Neural cell (in vitro differentiated cells): ENCODE results near the gene SPAAR. TPM values are rescaled to one million over a fixed set of nuclear protein-coding genes. Genes with fewer than 3 reads are reported as not detected.

Source experiments
- H2AFZ ChIP-seq: fragments of 200-600, 300-800 bp; sonication (generic), shearing (Covaris generic); 2 replicates; pipeline ENCODE4 v1.6.0; 2014; ENCODE audit warnings: low read depth, mild to moderate bottlenecking, antibody characterized with exemption, low read length, moderate library complexity
- H3F3A ChIP-seq: fragments of 200-600 bp; shearing (Covaris generic); 2 replicates; pipeline ENCODE4 v1.6.1; 2016; ENCODE audit warnings: mild to moderate bottlenecking, moderate library complexity, mixed read lengths, antibody characterized with exemption, low read length; ENCODE audit not compliant: insufficient read depth, poor library complexity, severe bottlenecking
- H3K27ac ChIP-seq: fragments of 200-600, 300-800 bp; sonication (generic), shearing (Covaris generic); 2 replicates; pipeline ENCODE4 v1.5.1; 2014; ENCODE audit warnings: mild to moderate bottlenecking, low read length, moderate library complexity
- H3K27me3 ChIP-seq: fragments of 300-800, 200-600 bp; sonication (generic), shearing (Covaris generic); 2 replicates; pipeline ENCODE4 v1.6.0; 2014; ENCODE audit warnings: mild to moderate bottlenecking, low read depth, low read length, moderate library complexity; ENCODE audit not compliant: insufficient read depth
- H3K36me3 ChIP-seq: fragments of 300-800, 200-600 bp; sonication (generic), shearing (Covaris generic); 2 replicates; pipeline ENCODE4 v1.5.1; 2014; ENCODE audit warnings: mild to moderate bottlenecking, antibody characterized with exemption, low read length, moderate library complexity; ENCODE audit not compliant: insufficient read depth
- H3K4me2 ChIP-seq: fragments of 300-800, 200-600 bp; sonication (generic), shearing (Covaris generic); 2 replicates; pipeline ENCODE4 v1.6.0; 2014; ENCODE audit warnings: mild to moderate bottlenecking, low read length
- H3K4me3 ChIP-seq: fragments of 300-800, 200-600 bp; sonication (generic), shearing (Covaris generic); 2 replicates; pipeline ENCODE4 v1.5.1; 2014; ENCODE audit warnings: mild to moderate bottlenecking, low read length, moderate library complexity
- H3K79me2 ChIP-seq: fragments of 200-600 bp; shearing (Covaris generic); replicated peaks from 2 replicates; pipeline ENCODE4 v1.6.0; 2014; ENCODE audit warnings: mild to moderate bottlenecking, low read length, moderate library complexity; ENCODE audit not compliant: insufficient read depth
- H3K9ac ChIP-seq: fragments of 300-800, 200-600 bp; sonication (generic), shearing (Covaris generic); 2 replicates; pipeline ENCODE4 v1.6.1; 2016; ENCODE audit warnings: mild to moderate bottlenecking, low read length, mixed read lengths
- H3K9me2 ChIP-seq: fragments of 200-600 bp; shearing (Covaris generic); 2 replicates; pipeline ENCODE4 v1.6.1; 2016; ENCODE audit warnings: mild to moderate bottlenecking, low read length, mixed read lengths; ENCODE audit not compliant: insufficient read depth
- H3K9me3 ChIP-seq: fragments of 200-600, 300-800 bp; sonication (generic), shearing (Covaris generic); 2 replicates; pipeline ENCODE4 v1.6.1; 2016; ENCODE audit warnings: mild to moderate bottlenecking, mixed run types, low read length, moderate library complexity, mixed read lengths
- H4K20me1 ChIP-seq: fragments of 200-600 bp; shearing (Covaris generic); 2 replicates; pipeline ENCODE4 v1.6.1; 2016; ENCODE audit warnings: mild to moderate bottlenecking, mixed run types; ENCODE audit not compliant: insufficient read depth
- CTCF ChIP-seq: fragments of 450-650 bp; IDR thresholded peaks from 2 replicates; pipeline ENCODE4 v1.5.1; 2014; ENCODE audit warnings: antibody characterized with exemption, mild to moderate bottlenecking, moderate library complexity; ENCODE audit not compliant: poor library complexity, severe bottlenecking
- EP300 ChIP-seq: fragments of 450-650 bp; conservative IDR thresholded peaks from 2 replicates; pipeline ENCODE4 v1.6.1; 2014; ENCODE audit warnings: antibody characterized with exemption, mild to moderate bottlenecking, moderate library complexity; ENCODE audit not compliant: poor library complexity, severe bottlenecking
- EZH2 ChIP-seq: fragments of 200-600, 300-800 bp; shearing (Covaris generic), sonication (generic); IDR thresholded peaks from 2 replicates; pipeline ENCODE4 v1.6.1; 2014; ENCODE audit warnings: antibody characterized with exemption, low read length, borderline replicate concordance, mild to moderate bottlenecking; ENCODE audit not compliant: insufficient read depth, poor library complexity, severe bottlenecking
- MXI1 ChIP-seq: fragments of 450-650 bp; conservative IDR thresholded peaks from 2 replicates; pipeline ENCODE4 v1.6.1; 2014; ENCODE audit warnings: antibody characterized with exemption, mild to moderate bottlenecking; ENCODE audit not compliant: poor library complexity, severe bottlenecking
- POLR2AphosphoS5 ChIP-seq: IDR thresholded peaks from 2 replicates; pipeline ENCODE4 v1.6.1; 2012
- RAD21 ChIP-seq: fragments of 450-650 bp; conservative IDR thresholded peaks from 2 replicates; pipeline ENCODE4 v1.6.1; 2014; ENCODE audit warnings: antibody characterized with exemption, mild to moderate bottlenecking, moderate library complexity
- REST ChIP-seq: IDR thresholded peaks from 2 replicates; pipeline ENCODE4 v1.6.1; 2012; ENCODE audit warnings: borderline replicate concordance
- SMC3 ChIP-seq: fragments of 450-650 bp; conservative IDR thresholded peaks from 2 replicates; pipeline ENCODE4 v1.6.1; 2014; ENCODE audit warnings: antibody characterized with exemption, mild to moderate bottlenecking, moderate library complexity; ENCODE audit not compliant: poor library complexity
- TAF1 ChIP-seq: IDR thresholded peaks from 2 replicates; pipeline ENCODE4 v1.6.1; 2012; ENCODE audit warnings: low read depth
- polyA plus RNA-seq: library from polyadenylated mRNA; depleted of rRNA; stranded (reverse); fragments of >200 nt; gene quantifications from 2 replicates; pipeline ENCODE4 v1.2.3, GENCODE V29; 2014

The SPAAR gene
- polyA plus RNA-seq, 1 donor from 2014 or later, result 0.35 TPM

- no peaks in the 10 kb centered on the region for H4K20me1 ChIP-seq
- no peak overlapping the region for H3K9ac ChIP-seq
- no peaks in the 10 kb centered on the region for H3K9me2 ChIP-seq
- no peaks in the 10 kb centered on the region for H3F3A ChIP-seq
- no peaks in the 10 kb centered on the region for H3K36me3 ChIP-seq
- TF ChIP-seq SMC3, result no peak
- TF ChIP-seq MXI1, result no peak
- TF ChIP-seq POLR2AphosphoS5, result no peak
- TF ChIP-seq TAF1, result no peak
- H2AFZ ChIP-seq, result no peak overlapping the region
- H3K4me2 ChIP-seq, result no peak overlapping the region
- H3K4me3 ChIP-seq, result no peak overlapping the region
- no peaks in the 10 kb centered on the region for H3K79me2 ChIP-seq
- H3K27me3 ChIP-seq, result no peaks in the 10 kb centered on the region
- H3K27ac ChIP-seq, result no peak overlapping the region
- no peaks in the 10 kb centered on the region for H3K9me3 ChIP-seq
Observed at GRCh38 chr9:35910613-35911359, 1.5 kb downstream of the SPAAR start.

- Histone ChIP-seq H3K9ac (no peak overlapping the region), H3K79me2 (no peaks in the 10 kb centered on the region), H3K27me3 (no peaks in the 10 kb centered on the region), H4K20me1 (no peaks in the 10 kb centered on the region), H2AFZ (no peak overlapping the region), H3K9me3 (no peaks in the 10 kb centered on the region), H3K4me2 (no peak overlapping the region), H3K27ac (no peak overlapping the region), H3K36me3 (no peaks in the 10 kb centered on the region), H3K4me3 (no peak overlapping the region), H3F3A (no peaks in the 10 kb centered on the region), H3K9me2 (no peaks in the 10 kb centered on the region)
- TF ChIP-seq MXI1, result no peak
- no peak for TF ChIP-seq EZH2
- TF ChIP-seq POLR2AphosphoS5, result no peak
- no peak for TF ChIP-seq TAF1
- TF ChIP-seq REST, result no peak
- no peak for TF ChIP-seq CTCF
- TF ChIP-seq RAD21, result no peak
- no peak for TF ChIP-seq SMC3
- TF ChIP-seq EP300, result no peak
Observed at GRCh38 chr9:35911690-35912089, 2.4 kb downstream of the SPAAR start.
